Thyroid gland (tissue), 4 donors: ENCODE measurements around the gene DOLK.

Experiments
- POLR2A ChIP-seq, 2 donors: fragments of 450-650 bp; IDR thresholded peaks; one replicate each; pipeline ENCODE4 v1.6.1; 2017; ENCODE audit warnings: antibody characterized with exemption in 2 of 2, mild to moderate bottlenecking in 2 of 2, moderate library complexity in 1 of 2
- TF ChIP-seq, protein P1 (sequence below), 6 experiments: fragments of 200-600 bp in 3 of 6; fragments of 450-650 bp in 3 of 6; sonication (generic) in 3 of 6; IDR thresholded peaks; one replicate each; pipeline ENCODE4 v1.5.1; 2016 to 2019; ENCODE audit warnings: antibody characterized with exemption in 6 of 6, mild to moderate bottlenecking in 2 of 6, inconsistent platforms in 1 of 6, moderate library complexity in 1 of 6

DNA sequence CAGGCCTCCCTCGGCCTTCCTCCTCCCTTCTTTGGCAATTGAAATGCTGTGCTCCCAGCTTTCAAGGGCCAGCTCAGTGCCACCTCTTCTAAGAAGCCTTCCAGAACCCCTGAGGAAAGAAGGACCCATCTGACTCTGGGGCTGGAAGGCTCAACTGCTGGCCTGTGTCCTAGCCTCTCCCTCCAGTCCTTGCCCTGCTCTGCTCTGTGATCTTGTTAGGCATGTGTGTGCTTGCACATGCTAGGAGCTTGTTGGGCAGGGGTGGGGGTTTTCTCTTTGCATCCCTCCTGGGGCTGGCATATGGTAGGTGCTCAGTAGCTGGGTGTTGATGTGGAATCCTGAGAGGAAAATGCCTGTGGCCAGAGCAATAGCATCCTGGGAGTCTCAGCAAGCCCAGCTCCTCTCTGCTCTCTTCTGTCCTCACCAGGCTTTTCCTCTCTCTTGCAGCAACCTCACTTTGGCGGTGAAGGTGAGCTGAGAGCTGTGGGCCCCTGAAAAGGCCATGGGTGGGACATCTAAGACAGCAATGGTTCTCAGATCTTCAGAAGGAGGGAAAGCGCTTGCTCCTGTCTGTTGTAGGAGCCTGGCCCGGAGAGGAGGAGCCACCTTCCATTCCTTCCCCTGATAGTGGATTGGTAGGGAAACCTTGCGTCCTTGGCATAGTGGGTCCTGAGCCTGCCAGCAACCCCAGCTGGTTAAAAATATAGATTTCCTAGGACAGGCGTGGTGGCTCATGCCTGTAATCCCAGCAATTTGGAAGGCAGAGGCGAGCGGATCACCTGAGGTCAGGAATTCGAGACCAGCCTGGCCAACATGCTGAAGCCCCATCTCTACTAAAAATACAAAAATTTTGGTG is 9.9 kb downstream of the DOLK start:
- TF ChIP-seq, protein P1, sequence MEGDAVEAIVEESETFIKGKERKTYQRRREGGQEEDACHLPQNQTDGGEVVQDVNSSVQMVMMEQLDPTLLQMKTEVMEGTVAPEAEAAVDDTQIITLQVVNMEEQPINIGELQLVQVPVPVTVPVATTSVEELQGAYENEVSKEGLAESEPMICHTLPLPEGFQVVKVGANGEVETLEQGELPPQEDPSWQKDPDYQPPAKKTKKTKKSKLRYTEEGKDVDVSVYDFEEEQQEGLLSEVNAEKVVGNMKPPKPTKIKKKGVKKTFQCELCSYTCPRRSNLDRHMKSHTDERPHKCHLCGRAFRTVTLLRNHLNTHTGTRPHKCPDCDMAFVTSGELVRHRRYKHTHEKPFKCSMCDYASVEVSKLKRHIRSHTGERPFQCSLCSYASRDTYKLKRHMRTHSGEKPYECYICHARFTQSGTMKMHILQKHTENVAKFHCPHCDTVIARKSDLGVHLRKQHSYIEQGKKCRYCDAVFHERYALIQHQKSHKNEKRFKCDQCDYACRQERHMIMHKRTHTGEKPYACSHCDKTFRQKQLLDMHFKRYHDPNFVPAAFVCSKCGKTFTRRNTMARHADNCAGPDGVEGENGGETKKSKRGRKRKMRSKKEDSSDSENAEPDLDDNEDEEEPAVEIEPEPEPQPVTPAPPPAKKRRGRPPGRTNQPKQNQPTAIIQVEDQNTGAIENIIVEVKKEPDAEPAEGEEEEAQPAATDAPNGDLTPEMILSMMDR (IDR thresholded peaks at IDR 0.05), result no peak
- TF ChIP-seq POLR2A (IDR thresholded peaks at IDR 0.05), result no peak
